ENCODE results near the gene CARD11.

CARD11 gene

GRCh38 chr7:2945171-2945570, 98.5 kb downstream of the CARD11 start:
- DNase-seq (ENCODE audit: low read depth in 2 of 3, low spot score in 2 of 3): no peak

- no peak for DNase-seq (ENCODE audit: low read depth in 2 of 3, low spot score in 2 of 3)
These were observed 98.9 kb downstream of the CARD11 start for GRCh38 chr7:2944739-2945138.

- DNase-seq (ENCODE audit: low read depth in 2 of 3, low spot score in 2 of 3): no peak
These were observed 99.6 kb downstream of the CARD11 start for GRCh38 chr7:2943851-2944601.

- no peak for DNase-seq (ENCODE audit: low read depth in 2 of 3, low spot score in 2 of 3)
These were observed 102.3 kb downstream of the CARD11 start for GRCh38 chr7:2941216-2941859.

GRCh38 chr7:2940466-2940865, 103.2 kb downstream of the CARD11 start:
- DNase-seq (ENCODE audit: low read depth in 2 of 3, low spot score in 2 of 3): no peak

GRCh38 chr7:2939193-2939885, 104.3 kb downstream of the CARD11 start:
- DNase-seq (ENCODE audit: low read depth in 2 of 3, low spot score in 2 of 3): no peak

GRCh38 chr7:2938514-2939192, 105.0 kb downstream of the CARD11 start:
- no peak for DNase-seq (ENCODE audit: low read depth in 2 of 3, low spot score in 2 of 3)

GRCh38 chr7:2937701-2938513, 105.8 kb downstream of the CARD11 start:
- DNase-seq (ENCODE audit: low read depth in 2 of 3, low spot score in 2 of 3): no peak

GRCh38 chr7:2936891-2937580, 106.6 kb downstream of the CARD11 start:
- DNase-seq (ENCODE audit: low read depth in 2 of 3, low spot score in 2 of 3): no peak

- no peak for DNase-seq (ENCODE audit: low read depth in 2 of 3, low spot score in 2 of 3)
These were observed 107.4 kb downstream of the CARD11 start for GRCh38 chr7:2936301-2936700.

- no peak for DNase-seq (ENCODE audit: low read depth in 2 of 3, low spot score in 2 of 3)
These were observed 108.5 kb downstream of the CARD11 start for GRCh38 chr7:2934984-2935740.

GRCh38 chr7:2934211-2934731, 109.4 kb downstream of the CARD11 start:
- no peak for DNase-seq (ENCODE audit: low read depth in 2 of 3, low spot score in 2 of 3)

- DNase-seq (ENCODE audit: low read depth in 2 of 3, low spot score in 2 of 3): no peak
These were observed 111.0 kb downstream of the CARD11 start for GRCh38 chr7:2932402-2933251.

- DNase-seq (ENCODE audit: low read depth in 2 of 3, low spot score in 2 of 3): no peak
These were observed 112.6 kb downstream of the CARD11 start for GRCh38 chr7:2931034-2931415.

- no peak for DNase-seq (ENCODE audit: low read depth in 2 of 3, low spot score in 2 of 3)
These were observed 113.2 kb downstream of the CARD11 start for GRCh38 chr7:2930310-2931033.

- no peak for DNase-seq (ENCODE audit: low read depth in 2 of 3, low spot score in 2 of 3)
These were observed 114.1 kb downstream of the CARD11 start for GRCh38 chr7:2929321-2930201.

All from activated CD8-positive, alpha-beta memory T cell treated with anti-CD3 and anti-CD28 coated beads for 48 hours (primary cell).